Stomach (tissue), 9 donors: ENCODE results near the gene PSD4. TPM values are rescaled to one million over a fixed set of nuclear protein-coding genes. Genes with fewer than 3 reads are reported as not detected.

ENCODE experiments used
- DNase-seq, 2 donors: peaks; one replicate each; pipeline versions ENCODE4 v3.0.0 to v3.0.0-alpha.2; 2013 to 2019
- H3K27ac ChIP-seq, 5 donors: fragments of 200-600 bp in 4 of 5; sonication (generic) in 4 of 5; one replicate each; pipeline ENCODE4 v1.5.1; 2013 to 2019; ENCODE audit warnings: mild to moderate bottlenecking in 1 of 5, moderate library complexity in 1 of 5
- H3K27me3 ChIP-seq, 3 donors: fragments of 200-600 bp; sonication (generic); one replicate each; pipeline ENCODE4 v1.5.1; 2017 to 2019; ENCODE audit warnings: mixed run types in 1 of 3
- H3K36me3 ChIP-seq, 4 donors: fragments of 200-600 bp; sonication (generic); 1 replicate in 3 of 4; 2 replicates in 1 of 4; pipeline ENCODE4 v1.5.1; 2016 to 2019
- H3K4me1 ChIP-seq, 4 donors: fragments of 200-600 bp; sonication (generic); one replicate each; pipeline ENCODE4 v1.5.1; 2016 to 2019
- H3K4me3 ChIP-seq, 4 donors: fragments of 200-600 bp; sonication (generic) in 3 of 4; one replicate each; pipeline ENCODE4 v1.5.1; 2016 to 2019; ENCODE audit warnings: mild to moderate bottlenecking in 1 of 4
- H3K9me3 ChIP-seq, 4 donors: fragments of 200-600 bp; sonication (generic); one replicate each; pipeline ENCODE4 v1.5.1; 2016 to 2019
- CTCF ChIP-seq, 7 experiments: fragments of 450-650 bp in 4 of 7; fragments of 200-600 bp in 3 of 7; sonication (generic) in 3 of 7; IDR thresholded peaks; one replicate each; pipeline ENCODE4 v1.5.1; 2016 to 2019; ENCODE audit warnings: antibody characterized with exemption in 7 of 7, control low read depth in 2 of 7, mild to moderate bottlenecking in 1 of 7
- EP300 ChIP-seq: sonication (generic); formaldehyde crosslinking; IDR thresholded peaks from one replicate; pipeline ENCODE4 v1.6.1; 2017; ENCODE audit warnings: antibody characterized with exemption
- POLR2A ChIP-seq, 4 donors: fragments of 450-650 bp; IDR thresholded peaks; one replicate each; pipeline ENCODE4 v1.6.1; 2016; ENCODE audit warnings: antibody characterized with exemption in 4 of 4, control low read depth in 2 of 4, mild to moderate bottlenecking in 1 of 4, moderate library complexity in 1 of 4
- POLR2AphosphoS5 ChIP-seq, 3 donors: sonication (generic); formaldehyde crosslinking; IDR thresholded peaks; one replicate each; pipeline ENCODE4 v1.6.1; 2016; ENCODE audit warnings: antibody characterized with exemption in 3 of 3
- WGBS, 5 donors: extraction: QIAGEN DNeasy Blood & Tissue Kit in 3 of 5; methylation state at CpG; one replicate each; pipeline versions ENCODE4 v1.1.5 to v1.1.7; 2013 to 2018; 5-methylcytosine and 5-hydroxymethylcytosine counted together
- intact Hi-C: fragments of 100-400 bp; cut with DNase I; formaldehyde crosslinking; loops from one replicate; pipeline ENCODE4 v1.15.1; 2023; ENCODE audit warnings: low total_unique reads
- polyA plus RNA-seq, 3 donors: library from polyadenylated mRNA; stranded (reverse); fragments of 200-250 nt; gene quantifications; one replicate each; pipeline ENCODE4 v1.2.3, GENCODE V29; 2013
- total RNA-seq, 5 donors: library from RNA; depleted of rRNA; stranded (reverse); fragments of >200 nt; gene quantifications; one replicate each; pipeline versions ENCODE4 v1.1.0 to v1.2.3, GENCODE V29; 2014 to 2016
- donor health status: healthy with polysubstance abuse.
- donor health status: Bipolar disorder and iron deficiency.
- donor health status: healthy.

PSD4 gene
- total and polyA plus RNA-seq, 8 donors = 19.9 to 146 (median 36.4) TPM

GRCh38 chr2:113135317-113135716 lies 38.5 kb upstream of the PSD4 start:
- Histone ChIP-seq H3K27me3 (no peaks in the 10 kb centered on the region), H3K9me3 (no peaks in the 10 kb centered on the region), H3K4me3 (no peak overlapping the region), H3K36me3 (peaks cover 0 to 29% (median 5%) of the 10 kb centered on the region in 4 donors), H3K27ac (no peak overlapping the region), H3K4me1 (peaks cover 0 to 11% (median 7%) of the 10 kb centered on the region in 4 donors)
- TF ChIP-seq POLR2AphosphoS5 (IDR thresholded peaks at IDR 0.05) (no peak), EP300 (no peak), POLR2A (IDR thresholded peaks at IDR 0.05) (no peak), CTCF (IDR thresholded peaks at IDR 0.05) (no peak)
- intact Hi-C loops = loop anchor here (5.0 to 10.0 kb wide), 2 partner anchors 67 to 239 kb away; no protein-coding TSS in a partner anchor
- WGBS, 5 donors = 68 to 90% (median 74%) methylated on average over 1 of the region's 1 CpG
- DNase-seq = no peak

GRCh38 chr2:113136828-113137775 lies 36.7 kb upstream of the PSD4 start:
- TF ChIP-seq POLR2A (IDR thresholded peaks at IDR 0.05) = no peak
- TF ChIP-seq POLR2AphosphoS5 (IDR thresholded peaks at IDR 0.05) = no peak
- TF ChIP-seq EP300 = no peak
- peak in 5 of 7 experiments; percentile 20 to 70 (median 57) for TF ChIP-seq CTCF (IDR thresholded peaks at IDR 0.05)
- no peak overlapping the region for H3K4me3 ChIP-seq
- no peak overlapping the region for H3K27ac ChIP-seq
- 47 to 51% (median 49%) methylated on average over 8 of the region's 8 CpGs for whole genome bisulfite sequencing, 5 donors
- no peaks in the 10 kb centered on the region for H3K9me3 ChIP-seq
- intact Hi-C loops = loop anchor here (5.0 to 10.0 kb wide), 2 partner anchors 65 to 238 kb away; no protein-coding TSS in a partner anchor
- peaks cover 0 to 14% (median 3%) of the 10 kb centered on the region in 4 donors for H3K36me3 ChIP-seq
- DNase-seq = peak; percentile 55 to 77
- H3K27me3 ChIP-seq = no peaks in the 10 kb centered on the region
- H3K4me1 ChIP-seq = peaks cover 0 to 11% (median 7%) of the 10 kb centered on the region in 4 donors

GRCh38 chr2:113137827-113138226 lies 35.9 kb upstream of the PSD4 start:
- intact Hi-C loops = loop anchor here (5.0 to 10.0 kb wide), 2 partner anchors 64 to 237 kb away; no protein-coding TSS in a partner anchor
- Histone ChIP-seq H3K27me3 (no peaks in the 10 kb centered on the region), H3K4me3 (no peak overlapping the region), H3K36me3 (peaks cover 0 to 8% (median 1%) of the 10 kb centered on the region in 4 donors), H3K9me3 (no peaks in the 10 kb centered on the region), H3K27ac (no peak overlapping the region), H3K4me1 (peaks cover 0 to 11% (median 7%) of the 10 kb centered on the region in 4 donors)
- 89 to 100% (median 95%) methylated on average over 1 of the region's 1 CpG for WGBS, 5 donors
- no peak for DNase-seq
- TF ChIP-seq EP300 (no peak), POLR2A (IDR thresholded peaks at IDR 0.05) (no peak), POLR2AphosphoS5 (IDR thresholded peaks at IDR 0.05) (no peak), CTCF (IDR thresholded peaks at IDR 0.05) (no peak)
